GM19463 (cell line): Measurements from ENCODE around the gene TNFAIP8L1.
A peak's percentile ranks its signal among the peaks of the same experiment; 100 is the strongest.
"Not testable (repeated sequence)": the region's sequence is repeated elsewhere in the genome, so short reads cannot be mapped to it uniquely, and the experiment has no call there.

Source experiments
- ATAC-seq: cut with Tn5 transposase; IDR thresholded peaks from one replicate; pipeline ENCODE4 v1.9.1; 2021; ENCODE audit warnings: mild to moderate bottlenecking, moderate library complexity; ENCODE audit not compliant: unreplicated experiment

Gene TNFAIP8L1

GRCh38 chr19:4638828-4639530 lies at the start of gene TNFAIP8L1:
TNFAIP8L1 (plus strand) TSS chr19:4639516; CDS start chr19:4651870, 12,354 bp downstream.
- ATAC-seq, result peak; percentile 86

DNA sequence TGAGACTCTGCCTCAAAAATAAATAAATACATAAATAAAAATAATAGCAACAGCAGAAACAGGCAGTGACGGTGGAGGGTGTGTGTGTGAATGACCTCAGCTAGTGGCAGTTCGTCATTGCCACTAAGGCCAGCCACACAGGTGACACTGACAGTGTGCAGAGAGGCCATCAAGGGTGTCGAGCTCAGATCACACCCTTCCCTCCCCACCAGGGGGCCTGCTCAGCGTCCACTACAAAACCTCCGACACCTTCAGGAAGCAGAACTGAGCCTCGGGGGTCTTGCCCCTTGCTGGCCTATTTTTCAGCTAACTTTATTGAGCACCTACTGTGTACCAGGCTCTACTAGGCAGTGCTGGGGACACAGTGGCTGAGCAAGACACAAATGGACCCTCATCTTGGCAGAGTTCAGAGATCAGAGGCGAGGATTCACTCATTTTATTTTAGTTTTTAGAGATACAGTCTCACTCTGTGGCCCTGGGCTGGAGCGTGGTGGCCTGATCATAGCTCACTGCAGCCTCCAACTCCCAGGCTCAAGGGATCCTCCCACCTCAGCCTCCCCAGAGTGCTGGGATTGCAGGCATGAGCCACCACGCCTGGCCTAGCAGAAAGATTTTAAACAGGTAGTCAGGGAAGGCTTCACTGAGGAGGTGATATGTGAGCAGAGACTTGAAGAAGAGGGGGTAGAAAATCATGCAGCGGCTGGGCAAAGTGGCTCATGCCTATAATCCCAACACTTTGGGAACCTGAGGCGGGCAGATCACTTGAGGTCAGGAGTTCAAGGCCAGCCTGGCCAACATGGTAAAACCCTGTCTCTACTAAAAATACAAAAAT lies 49.5 kb upstream of the TNFAIP8L1 start:
- ATAC-seq, result no peak

- no peak for ATAC-seq
These were observed 48.8 kb upstream of the TNFAIP8L1 start for GRCh38 chr19:4590559-4590958.

DNA sequence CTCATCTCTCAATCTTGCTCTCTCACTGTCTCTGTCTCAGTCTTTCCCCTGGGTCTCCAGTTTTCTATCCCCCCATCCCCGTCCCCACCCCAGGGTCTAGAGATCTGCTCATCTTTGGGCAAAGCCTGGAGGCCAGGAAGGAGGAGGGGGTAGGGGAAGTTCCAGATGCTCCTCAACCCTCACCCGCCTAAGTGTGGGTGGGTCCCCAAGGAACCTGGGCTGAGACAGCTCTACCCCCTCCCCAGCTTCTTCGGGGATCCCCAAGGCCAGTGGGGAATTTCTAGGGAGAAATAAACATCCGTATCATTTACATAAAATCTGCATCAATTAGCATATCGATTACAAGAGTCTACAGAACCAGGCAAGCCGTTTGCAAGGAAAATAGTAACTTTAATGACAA lies 48.0 kb upstream of the TNFAIP8L1 start:
- ATAC-seq, result no peak

GRCh38 chr19:4592445-4592844 lies 46.9 kb upstream of the TNFAIP8L1 start:
- ATAC-seq, result no peak

DNA sequence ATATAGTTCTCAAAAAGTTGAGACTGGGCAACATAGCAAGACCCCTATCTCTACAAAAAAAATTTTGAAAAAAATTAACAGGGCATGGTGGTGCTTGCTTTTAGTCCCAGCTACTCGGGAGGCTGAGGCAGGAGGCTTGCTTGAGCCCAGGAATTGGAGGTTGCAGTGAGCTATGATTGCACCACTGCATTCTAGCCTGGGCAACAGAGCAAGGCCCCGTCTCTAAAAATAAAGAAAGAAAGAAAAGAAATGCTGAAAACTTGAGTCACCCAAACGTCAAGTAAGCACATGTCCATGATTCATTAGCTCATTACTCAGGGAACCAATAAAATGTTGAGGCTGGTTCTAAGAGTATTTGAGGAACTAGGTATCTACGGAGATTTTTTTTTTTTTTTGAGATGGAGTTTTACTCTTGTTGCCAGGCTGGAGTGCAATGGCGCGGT lies 45.9 kb upstream of the TNFAIP8L1 start:
- no peak for ATAC-seq

DNA sequence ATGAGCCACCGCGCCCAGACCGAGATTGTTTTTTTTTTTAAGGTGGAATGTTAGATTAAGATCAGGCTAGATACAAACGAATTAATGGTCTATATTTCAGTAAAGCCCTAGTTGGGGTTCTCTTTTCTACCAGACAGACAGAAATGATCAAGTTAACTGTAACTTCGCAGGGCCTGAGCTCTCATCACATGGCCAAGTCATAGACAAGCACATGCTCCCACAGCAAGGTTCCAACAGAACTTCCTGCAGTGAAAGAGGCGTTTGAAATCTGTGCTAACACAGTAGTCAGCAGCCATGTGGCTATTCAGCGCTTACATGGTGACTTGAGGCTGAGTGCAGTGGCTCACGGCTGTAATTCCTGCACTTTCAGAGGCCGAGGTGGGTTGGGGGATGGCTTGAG lies 45.1 kb upstream of the TNFAIP8L1 start:
- ATAC-seq, result no peak

DNA sequence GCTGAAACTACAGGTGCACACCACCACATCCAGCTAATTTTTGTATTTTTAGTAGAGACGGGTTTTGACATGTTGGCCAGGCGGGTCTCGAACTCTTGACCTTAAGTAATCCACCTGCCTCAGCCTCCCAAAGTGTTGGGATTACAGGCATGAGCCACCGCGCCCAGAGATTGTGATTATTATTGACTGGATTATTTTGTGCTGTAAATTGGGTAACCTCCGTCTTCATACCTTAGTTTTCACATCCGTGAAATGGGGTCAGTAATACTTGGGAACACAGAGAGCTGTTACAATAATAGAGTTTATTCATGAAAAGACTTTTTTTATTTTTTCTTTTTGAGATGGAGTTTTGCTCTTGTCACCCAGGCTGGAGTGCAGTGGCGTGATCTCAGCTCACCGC lies 44.2 kb upstream of the TNFAIP8L1 start:
- not testable (repeated sequence) for ATAC-seq

DNA sequence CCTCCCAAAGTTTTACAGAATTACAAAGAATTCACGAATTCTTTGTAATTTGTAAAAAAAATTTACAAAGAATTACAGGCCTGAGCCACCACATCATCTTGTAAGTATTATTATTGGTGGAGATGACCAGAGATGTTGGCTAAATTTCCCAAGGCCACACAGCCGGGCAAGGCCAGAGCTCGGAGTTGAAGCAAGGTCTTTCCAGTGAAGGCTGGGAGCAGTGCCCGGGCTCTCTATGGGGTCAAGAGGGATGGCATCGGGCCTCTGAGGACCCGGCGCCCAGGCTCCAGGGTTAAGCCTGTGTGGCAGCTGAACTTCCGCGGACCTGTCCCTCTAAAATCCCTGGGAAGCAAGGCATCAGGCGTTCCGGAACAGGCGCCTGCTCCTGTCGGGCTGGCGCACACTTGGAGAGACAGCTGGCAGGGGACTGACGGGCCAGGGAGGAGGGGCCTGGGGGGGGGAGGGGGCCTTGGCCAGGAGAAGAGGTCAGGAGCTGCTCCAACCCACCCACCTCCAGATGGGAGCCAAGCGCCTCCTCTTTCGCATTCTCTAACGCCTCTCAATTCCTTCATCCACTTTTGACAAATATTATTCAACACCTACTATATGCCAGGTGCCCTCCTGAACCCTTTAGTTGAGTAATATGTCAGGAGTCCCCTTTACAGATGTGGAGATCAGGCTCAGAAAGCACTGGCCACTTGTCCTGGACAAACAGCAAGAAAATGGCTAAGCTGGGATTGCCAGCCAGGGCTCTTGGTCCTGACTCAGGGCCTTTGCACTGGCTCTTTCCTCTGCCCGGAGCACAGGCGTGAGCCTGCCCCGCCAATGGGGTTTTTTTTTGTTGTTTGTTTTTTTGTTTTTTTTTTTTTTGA lies 43.0 kb upstream of the TNFAIP8L1 start:
- ATAC-seq, result no peak

- no peak for ATAC-seq
These were observed 41.9 kb upstream of the TNFAIP8L1 start for GRCh38 chr19:4597278-4597974.

DNA sequence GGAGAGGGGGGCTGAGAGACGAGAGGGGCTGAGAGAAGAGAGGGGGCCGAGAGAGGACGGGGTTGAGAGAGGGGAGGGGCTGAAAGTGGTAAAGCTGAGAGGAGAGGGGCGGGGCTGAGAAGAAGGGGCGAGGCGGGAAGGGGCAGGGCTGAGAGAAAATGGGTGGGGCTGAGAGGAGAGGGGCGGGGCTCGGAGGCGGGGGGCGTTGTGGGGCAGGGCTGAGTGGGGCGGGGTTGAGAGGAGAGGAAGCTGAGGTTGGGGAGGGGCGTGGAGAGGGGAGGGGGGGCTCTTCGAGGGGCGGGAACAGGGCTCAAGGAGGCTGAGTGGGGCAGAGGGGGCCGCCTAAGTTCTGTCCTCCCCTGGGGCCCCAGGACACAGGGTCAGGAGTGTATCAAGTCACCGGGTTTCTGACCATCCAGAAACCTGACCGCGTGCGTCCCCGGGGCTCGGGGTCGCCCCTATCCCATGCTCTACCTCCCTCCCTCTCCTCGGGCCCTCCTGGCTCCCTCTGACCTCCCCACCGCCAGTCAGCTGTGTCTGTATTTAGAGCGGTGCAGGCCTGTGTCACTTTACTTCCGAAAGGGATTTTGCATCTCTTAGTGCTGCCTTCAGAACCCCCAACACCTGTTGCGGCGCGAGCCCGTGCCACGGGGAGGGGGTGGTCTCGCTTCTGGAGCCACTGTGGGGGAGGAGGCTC lies 41.2 kb upstream of the TNFAIP8L1 start:
- ATAC-seq, result no peak

- ATAC-seq, result no peak
These were observed 40.6 kb upstream of the TNFAIP8L1 start for GRCh38 chr19:4598712-4599111.

DNA sequence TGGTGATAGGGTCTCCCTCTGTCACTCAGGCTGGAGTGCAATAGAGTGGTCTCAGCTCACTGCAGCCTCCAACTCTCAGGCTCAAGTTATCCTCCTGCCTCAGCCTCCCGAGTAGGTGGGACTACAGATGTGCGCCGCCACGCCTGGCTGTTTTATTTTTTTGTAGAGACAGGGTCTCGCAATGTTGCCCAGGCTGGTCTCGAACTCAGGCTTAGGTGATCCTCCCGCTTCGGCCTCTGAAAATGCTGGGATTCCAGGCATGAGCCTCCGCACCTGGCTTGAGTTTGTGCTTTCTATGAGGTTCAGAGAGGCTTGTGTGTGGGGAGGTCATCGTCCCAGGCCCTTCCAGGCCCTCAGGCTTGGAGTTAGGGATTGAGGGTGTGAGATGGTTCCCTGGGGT lies 39.2 kb upstream of the TNFAIP8L1 start:
- ATAC-seq, result no peak

DNA sequence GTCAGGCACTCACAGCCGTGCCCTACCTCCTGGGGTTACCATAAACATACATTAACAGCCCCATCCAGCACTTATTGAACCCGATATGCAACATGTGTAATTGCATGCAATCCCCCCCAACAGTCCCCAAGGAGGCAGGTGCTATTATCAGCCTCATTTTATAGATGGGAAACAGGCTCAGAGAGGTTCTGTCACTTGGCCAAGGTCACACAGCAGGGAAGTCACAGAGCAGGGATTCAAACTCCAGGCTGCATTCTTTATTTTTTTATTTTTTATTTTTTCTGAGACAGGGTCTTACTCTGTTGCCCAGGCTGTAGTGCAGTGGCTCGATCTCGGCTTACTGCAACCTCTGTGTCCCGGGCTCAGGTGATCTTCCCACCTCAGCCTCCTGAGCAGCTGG lies 38.4 kb upstream of the TNFAIP8L1 start:
- ATAC-seq, result no peak

DNA sequence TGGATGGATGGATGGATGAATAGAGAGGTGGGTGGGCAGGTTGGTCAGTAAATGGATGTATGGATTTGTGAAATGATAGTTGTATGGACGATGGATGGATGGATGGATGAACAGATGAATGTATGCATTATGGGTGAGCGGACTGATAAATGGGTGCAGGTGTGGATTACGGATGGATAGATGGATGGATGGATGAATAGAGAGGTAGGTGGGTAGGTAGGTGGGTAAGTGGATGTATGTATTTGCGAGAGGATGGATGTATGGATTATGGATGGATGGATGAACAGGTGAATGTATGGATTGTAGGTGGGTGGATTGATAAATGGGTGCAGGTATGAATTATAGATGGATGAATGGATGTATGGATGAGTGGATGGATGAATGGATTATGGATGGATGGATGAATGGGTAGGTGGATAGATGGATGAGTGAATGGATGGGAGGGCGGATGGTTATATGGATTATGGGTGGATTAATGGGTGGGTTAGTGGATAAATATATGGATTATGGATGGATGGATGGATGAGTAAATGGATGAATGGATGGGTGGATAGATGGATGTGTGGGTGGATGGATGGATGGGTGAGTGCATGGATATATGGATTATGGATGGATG lies 37.0 kb upstream of the TNFAIP8L1 start:
- ATAC-seq, result no peak

- ATAC-seq, result no peak
These were observed 36.4 kb upstream of the TNFAIP8L1 start for GRCh38 chr19:4602915-4603314.

- no peak for ATAC-seq
These were observed 34.4 kb upstream of the TNFAIP8L1 start for GRCh38 chr19:4604912-4605311.

DNA sequence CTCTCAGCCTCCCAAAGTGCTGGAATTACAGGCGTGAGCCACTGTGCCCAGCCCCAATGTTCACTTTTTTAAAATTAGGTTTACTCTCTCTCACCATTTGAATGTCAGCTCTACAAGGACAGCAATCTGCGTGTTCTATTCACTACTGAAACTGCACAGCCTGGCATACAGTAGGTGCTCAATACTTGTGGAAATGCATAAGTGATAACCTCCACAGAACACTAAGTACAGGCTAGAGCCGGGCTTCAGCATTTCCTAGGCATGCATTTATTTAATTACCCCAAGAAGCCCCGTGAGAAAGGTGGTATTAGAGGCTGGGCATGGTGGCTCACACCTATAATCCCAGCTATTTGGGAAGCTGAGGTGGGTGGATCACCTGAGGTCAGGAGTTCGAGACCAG lies 33.1 kb upstream of the TNFAIP8L1 start:
- no peak for ATAC-seq

DNA sequence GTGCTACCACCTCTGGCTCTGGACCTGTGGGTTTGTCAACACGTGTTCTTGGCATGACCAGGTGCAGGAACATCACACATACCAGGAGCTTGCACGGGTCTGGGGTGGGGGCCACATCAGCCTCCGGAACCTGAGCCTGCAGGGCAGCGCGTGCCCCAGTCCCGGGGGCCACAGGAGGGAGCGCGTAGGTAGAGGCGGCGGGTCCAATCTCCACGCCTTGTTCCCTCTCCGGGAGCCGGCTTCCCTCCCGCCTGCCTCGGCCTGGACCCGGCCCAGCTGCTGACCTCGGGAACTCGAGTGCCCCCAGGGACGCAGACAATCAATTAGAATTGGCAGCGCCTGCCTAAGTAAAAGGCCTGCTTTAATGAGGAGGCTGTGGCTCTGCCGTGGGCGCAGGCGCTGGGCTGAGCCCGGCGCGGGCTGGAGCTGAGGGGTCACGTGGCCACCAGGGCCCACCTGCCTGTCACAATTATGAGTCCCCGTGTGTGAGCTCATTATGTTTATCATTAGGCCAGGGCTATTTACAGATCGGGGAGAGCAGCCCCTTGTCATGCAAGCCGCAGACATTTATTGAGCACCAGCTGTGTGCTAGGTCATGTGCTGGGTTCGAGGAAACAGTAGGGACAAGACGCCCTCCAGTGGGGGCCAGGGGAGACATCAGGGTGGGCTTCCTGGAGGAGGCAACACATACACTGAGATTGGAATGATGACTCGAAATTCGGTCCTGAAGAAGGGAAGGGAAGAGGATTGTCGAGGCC lies 32.2 kb upstream of the TNFAIP8L1 start:
- ATAC-seq, result no peak
